ENCODE results near the gene TDRD12. TPM values are rescaled to one million over a fixed set of nuclear protein-coding genes. Genes with fewer than 3 reads are reported as not detected.

TDRD12 gene
- total and polyA plus RNA-seq, 2 of the 13 experiments (the other 11 are each of a cell fraction or from before 2014, with no cell fraction given) = 0.03 to 0.40 TPM

DNA sequence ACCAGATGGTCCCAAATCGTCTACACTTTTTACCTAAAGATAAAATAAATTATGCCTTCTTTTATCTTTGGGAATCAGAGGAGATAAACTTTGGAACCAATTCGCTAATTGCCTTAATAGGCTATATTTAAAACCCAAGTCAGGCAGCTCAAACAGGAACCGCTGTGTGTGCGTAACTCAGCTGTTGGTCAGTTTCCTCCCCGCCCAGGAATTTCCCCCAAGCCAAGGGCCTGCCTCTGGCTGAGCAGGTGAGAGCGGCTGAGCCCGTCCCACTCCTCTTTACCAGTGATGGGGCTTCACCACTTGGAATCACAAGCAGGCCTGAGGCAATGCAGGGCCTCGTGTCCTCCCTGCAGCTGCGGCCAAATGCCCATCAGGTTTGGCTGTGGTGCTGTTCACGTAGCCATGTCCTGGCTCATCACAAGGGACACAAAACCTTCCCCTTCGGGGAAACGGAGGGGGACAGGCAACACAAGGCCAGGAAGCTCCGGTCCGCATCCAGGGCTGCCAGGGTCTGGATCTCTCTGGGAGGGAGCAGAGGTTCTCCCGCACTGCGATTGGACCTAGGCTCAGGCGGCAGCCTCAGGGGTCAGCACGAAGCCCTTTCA lies 150.5 kb downstream of the TDRD12 start (continued):
- TF ChIP-seq, protein P1, sequence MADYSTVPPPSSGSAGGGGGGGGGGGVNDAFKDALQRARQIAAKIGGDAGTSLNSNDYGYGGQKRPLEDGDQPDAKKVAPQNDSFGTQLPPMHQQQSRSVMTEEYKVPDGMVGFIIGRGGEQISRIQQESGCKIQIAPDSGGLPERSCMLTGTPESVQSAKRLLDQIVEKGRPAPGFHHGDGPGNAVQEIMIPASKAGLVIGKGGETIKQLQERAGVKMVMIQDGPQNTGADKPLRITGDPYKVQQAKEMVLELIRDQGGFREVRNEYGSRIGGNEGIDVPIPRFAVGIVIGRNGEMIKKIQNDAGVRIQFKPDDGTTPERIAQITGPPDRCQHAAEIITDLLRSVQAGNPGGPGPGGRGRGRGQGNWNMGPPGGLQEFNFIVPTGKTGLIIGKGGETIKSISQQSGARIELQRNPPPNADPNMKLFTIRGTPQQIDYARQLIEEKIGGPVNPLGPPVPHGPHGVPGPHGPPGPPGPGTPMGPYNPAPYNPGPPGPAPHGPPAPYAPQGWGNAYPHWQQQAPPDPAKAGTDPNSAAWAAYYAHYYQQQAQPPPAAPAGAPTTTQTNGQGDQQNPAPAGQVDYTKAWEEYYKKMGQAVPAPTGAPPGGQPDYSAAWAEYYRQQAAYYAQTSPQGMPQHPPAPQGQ (CRISPR knock-in tag; IDR thresholded peaks at IDR 0.05; ENCODE audit: borderline replicate concordance) = 0 out of 2 replicates have a peak, but pooled peaks have one; percentile 59
- TF ChIP-seq HDAC2 (CRISPR knock-in tag; IDR thresholded peaks at IDR 0.05) (no peak), ASH2L (IDR thresholded peaks at IDR 0.05; ENCODE audit: insufficient read length, low read depth, low read length) (peak; percentile 11), ZNF274 (CRISPR knock-in tag; IDR thresholded peaks at IDR 0.05) (peak; percentile 54), XRCC5 (optimal IDR thresholded peaks at IDR 0.05; ENCODE audit: low read length) (peak; percentile 41), ZNF501 (CRISPR knock-in tag; IDR thresholded peaks at IDR 0.05) (peak; percentile 24; the same call in 1 of the 2 replicates), ZNF431 (CRISPR knock-in tag; IDR thresholded peaks at IDR 0.05; ENCODE audit: borderline replicate concordance, low read depth) (no peak), ZNF563 (CRISPR knock-in tag; IDR thresholded peaks at IDR 0.05) (no peak; the same call in 1 of the 2 replicates), GFI1 (CRISPR knock-in tag; IDR thresholded peaks at IDR 0.05; ENCODE audit: borderline replicate concordance) (no peak), ZNF615 (CRISPR knock-in tag; IDR thresholded peaks at IDR 0.05; ENCODE audit: borderline replicate concordance) (no peak), HNRNPLL (IDR thresholded peaks at IDR 0.05; ENCODE audit: low read depth, low read length, poor library complexity, severe bottlenecking) (peak; percentile 38), ZNF224 (CRISPR knock-in tag; IDR thresholded peaks at IDR 0.05) (0 out of 2 replicates have a peak, but pooled peaks have one; percentile 25), PHF8 (CRISPR knock-in tag; IDR thresholded peaks at IDR 0.05) (peak; percentile 37; the same call in 1 of the 2 replicates), ZFY (CRISPR knock-in tag; IDR thresholded peaks at IDR 0.05) (peak; percentile 58; the same call in 1 of the 2 replicates), YEATS2 (CRISPR knock-in tag; IDR thresholded peaks at IDR 0.05; ENCODE audit: borderline replicate concordance) (no peak), ZNF616 (CRISPR knock-in tag; IDR thresholded peaks at IDR 0.05; ENCODE audit: low read depth) (0 out of 2 replicates have a peak, but pooled peaks have one; percentile 60), ZNF331 (CRISPR knock-in tag; IDR thresholded peaks at IDR 0.05) (0 out of 2 replicates have a peak, but pooled peaks have one; percentile 19), ZNF891 (CRISPR knock-in tag; IDR thresholded peaks at IDR 0.05) (peak; percentile 51; the same call in 1 of the 2 replicates)
- TF ChIP-seq, protein P2, sequence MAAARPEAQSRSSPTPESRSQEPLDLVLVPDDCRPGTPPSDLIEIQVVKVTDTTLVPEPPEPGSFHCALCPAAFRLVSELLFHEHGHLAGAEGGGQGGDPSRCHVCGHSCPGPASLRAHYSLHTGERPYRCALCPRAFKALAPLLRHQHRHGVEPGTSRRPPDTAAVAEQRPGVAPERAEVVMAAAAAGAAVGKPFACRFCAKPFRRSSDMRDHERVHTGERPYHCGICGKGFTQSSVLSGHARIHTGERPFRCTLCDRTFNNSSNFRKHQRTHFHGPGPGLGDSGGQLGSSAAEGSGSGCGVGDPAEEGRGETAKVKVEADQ (CRISPR knock-in tag; IDR thresholded peaks at IDR 0.05; ENCODE audit: borderline replicate concordance) = 0 out of 2 replicates have a peak, but pooled peaks have one; percentile 29
- TF ChIP-seq, protein P3, sequence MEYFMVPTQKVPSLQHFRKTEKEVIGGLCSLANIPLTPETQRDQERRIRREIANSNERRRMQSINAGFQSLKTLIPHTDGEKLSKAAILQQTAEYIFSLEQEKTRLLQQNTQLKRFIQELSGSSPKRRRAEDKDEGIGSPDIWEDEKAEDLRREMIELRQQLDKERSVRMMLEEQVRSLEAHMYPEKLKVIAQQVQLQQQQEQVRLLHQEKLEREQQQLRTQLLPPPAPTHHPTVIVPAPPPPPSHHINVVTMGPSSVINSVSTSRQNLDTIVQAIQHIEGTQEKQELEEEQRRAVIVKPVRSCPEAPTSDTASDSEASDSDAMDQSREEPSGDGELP (IDR thresholded peaks at IDR 0.05; ENCODE audit: borderline replicate concordance, low read depth) = peak; percentile 63; the same call in 1 of the 2 replicates
- TF ChIP-seq, protein P4, sequence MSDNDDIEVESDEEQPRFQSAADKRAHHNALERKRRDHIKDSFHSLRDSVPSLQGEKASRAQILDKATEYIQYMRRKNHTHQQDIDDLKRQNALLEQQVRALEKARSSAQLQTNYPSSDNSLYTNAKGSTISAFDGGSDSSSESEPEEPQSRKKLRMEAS (IDR thresholded peaks at IDR 0.05) = peak; percentile 44; the same call in 1 of the 2 replicates
- TF ChIP-seq, protein P5, sequence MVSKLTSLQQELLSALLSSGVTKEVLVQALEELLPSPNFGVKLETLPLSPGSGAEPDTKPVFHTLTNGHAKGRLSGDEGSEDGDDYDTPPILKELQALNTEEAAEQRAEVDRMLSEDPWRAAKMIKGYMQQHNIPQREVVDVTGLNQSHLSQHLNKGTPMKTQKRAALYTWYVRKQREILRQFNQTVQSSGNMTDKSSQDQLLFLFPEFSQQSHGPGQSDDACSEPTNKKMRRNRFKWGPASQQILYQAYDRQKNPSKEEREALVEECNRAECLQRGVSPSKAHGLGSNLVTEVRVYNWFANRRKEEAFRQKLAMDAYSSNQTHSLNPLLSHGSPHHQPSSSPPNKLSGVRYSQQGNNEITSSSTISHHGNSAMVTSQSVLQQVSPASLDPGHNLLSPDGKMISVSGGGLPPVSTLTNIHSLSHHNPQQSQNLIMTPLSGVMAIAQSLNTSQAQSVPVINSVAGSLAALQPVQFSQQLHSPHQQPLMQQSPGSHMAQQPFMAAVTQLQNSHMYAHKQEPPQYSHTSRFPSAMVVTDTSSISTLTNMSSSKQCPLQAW (CRISPR knock-in tag; IDR thresholded peaks at IDR 0.05) = 0 out of 2 replicates have a peak, but pooled peaks have one; percentile 40
- TF ChIP-seq, protein P6, sequence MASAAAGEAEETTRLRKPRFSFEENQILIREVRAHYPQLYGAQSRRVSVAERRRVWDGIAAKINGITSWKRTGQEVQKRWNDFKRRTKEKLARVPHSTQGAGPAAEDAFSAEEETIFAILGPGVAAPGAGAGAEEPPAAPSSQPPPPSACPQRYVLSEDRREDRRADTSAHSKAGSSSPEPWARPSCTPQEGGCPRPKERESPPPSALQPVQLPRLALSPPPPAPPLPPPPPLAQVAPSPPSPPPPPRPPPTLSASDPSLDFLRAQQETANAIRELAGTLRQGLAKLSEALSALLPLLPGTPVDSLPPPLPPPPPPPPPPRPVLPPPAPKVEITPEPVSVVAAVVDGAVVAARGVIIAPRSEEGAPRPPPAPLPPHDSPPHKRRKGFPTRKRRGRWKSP (CRISPR knock-in tag; IDR thresholded peaks at IDR 0.05) = 0 out of 2 replicates have a peak, but pooled peaks have one; percentile 44

Data from HepG2 (cell line).